HepG2 (cell line): ENCODE results near the gene ARID1A.

Experiments used
- EZH2 ChIP-seq: conservative IDR thresholded peaks from 2 replicates; pipeline ENCODE4 v1.6.1; 2012; ENCODE audit warnings: mild to moderate bottlenecking, low read depth, low read length, moderate library complexity
- FOSL1 ChIP-seq: sonication (generic); formaldehyde crosslinking; IDR thresholded peaks from 2 replicates; pipeline ENCODE4 v1.9.0; 2021; ENCODE audit warnings: missing genetic modification reagents, borderline replicate concordance
- HNF4A ChIP-seq: sonication (generic); formaldehyde crosslinking; IDR thresholded peaks from 2 replicates; pipeline ENCODE4 v1.4.0; 2020; ENCODE audit warnings: missing genetic modification reagents
- KAT7 ChIP-seq: IDR thresholded peaks from 2 replicates; pipeline ENCODE4 v1.6.1; 2018; ENCODE audit warnings: borderline replicate concordance, missing compliant biosample characterization
- KLF16 ChIP-seq, 2 experiments: sonication (generic) in 1 of 2; formaldehyde crosslinking in 1 of 2; IDR thresholded peaks; 2 replicates each; pipeline versions ENCODE4 v1.6.1 to v1.8.0; 2016 to 2023; ENCODE audit warnings: missing genetic modification reagents in 2 of 2, missing compliant biosample characterization in 1 of 2
- SUZ12 ChIP-seq: fragments of 150-350 bp; IDR thresholded peaks from 2 replicates; pipeline ENCODE4 v1.6.1; 2014; ENCODE audit warnings: low read depth, low read length
- TCF7L2 ChIP-seq: IDR thresholded peaks from 2 replicates; pipeline ENCODE4 v1.6.1; 2011; ENCODE audit warnings: mild to moderate bottlenecking, low read depth, low read length, moderate library complexity
- ZBTB1 ChIP-seq: sonication (generic); formaldehyde crosslinking; IDR thresholded peaks from 2 replicates; pipeline ENCODE4 v1.4.0; 2020; ENCODE audit warnings: missing genetic modification reagents, borderline replicate concordance
- ZNF3 ChIP-seq: IDR thresholded peaks from 2 replicates; pipeline ENCODE4 v1.7.0; 2017; ENCODE audit warnings: inconsistent platforms
- TF ChIP-seq, protein P1 (sequence below): sonication (generic); formaldehyde crosslinking; IDR thresholded peaks from 2 replicates; pipeline ENCODE4 v1.8.0; 2022; ENCODE audit warnings: mild to moderate bottlenecking, missing genetic modification reagents, moderate library complexity

DNA sequence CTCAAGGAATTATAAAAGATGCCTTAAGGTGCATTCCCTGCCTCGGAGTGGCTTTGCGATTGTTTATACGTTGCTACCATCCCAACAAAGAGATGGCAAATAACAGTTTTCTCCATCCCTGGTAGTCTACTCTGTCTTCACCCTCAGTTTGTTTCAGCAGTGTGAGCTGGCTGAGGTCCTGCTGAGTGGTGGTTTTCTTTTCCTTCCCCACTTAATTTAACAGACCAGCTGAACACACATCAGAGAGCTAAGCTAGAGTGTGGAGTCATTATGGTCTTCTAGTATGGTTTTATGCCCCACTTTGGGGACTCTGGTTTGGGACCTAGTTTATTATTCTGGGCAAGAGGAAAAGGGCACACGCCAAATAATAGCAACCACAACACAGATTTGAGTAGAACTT lies 94.1 kb downstream of the ARID1A start:
- TF ChIP-seq KAT7 (no peak), FOSL1 (CRISPR knock-in tag) (no peak), TCF7L2 (no peak), KLF16 (CRISPR knock-in tag; IDR thresholded peaks at IDR 0.05) (no peak), HNF4A (CRISPR knock-in tag) (no peak), ZBTB1 (CRISPR knock-in tag) (no peak), EZH2 (no peak), SUZ12 (no peak), ZNF3 (CRISPR knock-in tag) (no peak)
- TF ChIP-seq, protein P1, sequence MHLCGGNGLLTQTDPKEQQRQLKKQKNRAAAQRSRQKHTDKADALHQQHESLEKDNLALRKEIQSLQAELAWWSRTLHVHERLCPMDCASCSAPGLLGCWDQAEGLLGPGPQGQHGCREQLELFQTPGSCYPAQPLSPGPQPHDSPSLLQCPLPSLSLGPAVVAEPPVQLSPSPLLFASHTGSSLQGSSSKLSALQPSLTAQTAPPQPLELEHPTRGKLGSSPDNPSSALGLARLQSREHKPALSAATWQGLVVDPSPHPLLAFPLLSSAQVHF (CRISPR knock-in tag) = no peak
